Glutamatergic neuron (in vitro differentiated cells): ENCODE data around the gene TGFBI. TPM values are rescaled to one million over a fixed set of nuclear protein-coding genes. Genes with fewer than 3 reads are reported as not detected.

Experiments
- DNase-seq: peaks from one replicate; pipeline ENCODE4 v3.0.0; 2022
- H3K27ac Mint-ChIP-seq: one replicate; pipeline ENCODE4 v1.8.0; 2020; ENCODE audit warnings: mild to moderate bottlenecking, mixed read lengths, inconsistent platforms; ENCODE audit not compliant: unreplicated experiment
- H3K27me3 Mint-ChIP-seq: one replicate; pipeline ENCODE4 v1.8.0; 2020; ENCODE audit warnings: mild to moderate bottlenecking, moderate library complexity, mixed read lengths, inconsistent platforms; ENCODE audit not compliant: unreplicated experiment
- H3K36me3 Mint-ChIP-seq: one replicate; pipeline ENCODE4 v1.8.0; 2020; ENCODE audit warnings: mild to moderate bottlenecking, mixed read lengths, inconsistent platforms; ENCODE audit not compliant: unreplicated experiment
- H3K4me1 Mint-ChIP-seq: one replicate; pipeline ENCODE4 v1.8.0; 2020; ENCODE audit warnings: mild to moderate bottlenecking, low read depth, mixed read lengths, inconsistent platforms; ENCODE audit not compliant: unreplicated experiment
- H3K4me3 Mint-ChIP-seq: one replicate; pipeline ENCODE4 v1.8.0; 2020; ENCODE audit warnings: mild to moderate bottlenecking, mixed read lengths, inconsistent platforms; ENCODE audit not compliant: unreplicated experiment
- H3K9me3 Mint-ChIP-seq: one replicate; pipeline ENCODE4 v1.8.0; 2020; ENCODE audit warnings: mild to moderate bottlenecking, moderate library complexity, mixed read lengths, inconsistent platforms; ENCODE audit not compliant: unreplicated experiment
- total RNA-seq: library from RNA; stranded (reverse); fragmentation: NEBNext Ultra II Directional; extraction: Animal tissue kit (Norgen Biotek cat#: 25700); gene quantifications from one replicate; pipeline ENCODE4 v1.2.1, GENCODE V29; 2021; ENCODE audit not compliant: unreplicated experiment
- TF ChIP-seq, protein P1 (sequence below): fragments of 200-600 bp; sonication (generic); IDR thresholded peaks from one replicate; pipeline ENCODE4 v1.5.0; 2021; ENCODE audit not compliant: partially characterized antibody, unreplicated experiment

The TGFBI gene
- total RNA-seq, 1 donor from 2014 or later: 2.3 TPM

DNA sequence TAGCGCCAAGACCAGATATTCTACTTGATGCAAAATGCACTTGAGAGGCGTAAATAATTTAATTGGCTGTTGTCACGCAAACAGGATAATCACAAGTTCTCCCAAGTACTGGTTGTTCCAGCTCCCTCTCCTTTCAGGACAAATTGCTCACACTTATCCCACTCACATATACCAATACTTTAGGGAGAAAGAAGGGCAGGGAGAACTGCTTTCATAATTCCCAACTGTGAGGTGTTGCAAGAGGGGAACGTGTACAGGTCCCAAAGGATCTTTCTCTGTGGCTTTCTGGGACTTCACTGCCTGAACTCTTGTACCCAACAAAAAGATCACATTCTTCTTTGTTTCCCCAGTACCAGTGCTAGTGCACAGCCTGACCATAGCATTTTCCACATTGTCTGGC is 21.5 kb upstream of the TGFBI start:
- no peak for DNase-seq
- Mint-ChIP-seq H3K36me3 (no peaks in the 10 kb centered on the region), H3K4me3 (no peak overlapping the region), H3K4me1 (no peaks in the 10 kb centered on the region), H3K27ac (no peak overlapping the region), H3K9me3 (no peaks in the 10 kb centered on the region), H3K27me3 (no peaks in the 10 kb centered on the region)
- TF ChIP-seq, protein P1, sequence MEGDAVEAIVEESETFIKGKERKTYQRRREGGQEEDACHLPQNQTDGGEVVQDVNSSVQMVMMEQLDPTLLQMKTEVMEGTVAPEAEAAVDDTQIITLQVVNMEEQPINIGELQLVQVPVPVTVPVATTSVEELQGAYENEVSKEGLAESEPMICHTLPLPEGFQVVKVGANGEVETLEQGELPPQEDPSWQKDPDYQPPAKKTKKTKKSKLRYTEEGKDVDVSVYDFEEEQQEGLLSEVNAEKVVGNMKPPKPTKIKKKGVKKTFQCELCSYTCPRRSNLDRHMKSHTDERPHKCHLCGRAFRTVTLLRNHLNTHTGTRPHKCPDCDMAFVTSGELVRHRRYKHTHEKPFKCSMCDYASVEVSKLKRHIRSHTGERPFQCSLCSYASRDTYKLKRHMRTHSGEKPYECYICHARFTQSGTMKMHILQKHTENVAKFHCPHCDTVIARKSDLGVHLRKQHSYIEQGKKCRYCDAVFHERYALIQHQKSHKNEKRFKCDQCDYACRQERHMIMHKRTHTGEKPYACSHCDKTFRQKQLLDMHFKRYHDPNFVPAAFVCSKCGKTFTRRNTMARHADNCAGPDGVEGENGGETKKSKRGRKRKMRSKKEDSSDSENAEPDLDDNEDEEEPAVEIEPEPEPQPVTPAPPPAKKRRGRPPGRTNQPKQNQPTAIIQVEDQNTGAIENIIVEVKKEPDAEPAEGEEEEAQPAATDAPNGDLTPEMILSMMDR: no peak

DNA sequence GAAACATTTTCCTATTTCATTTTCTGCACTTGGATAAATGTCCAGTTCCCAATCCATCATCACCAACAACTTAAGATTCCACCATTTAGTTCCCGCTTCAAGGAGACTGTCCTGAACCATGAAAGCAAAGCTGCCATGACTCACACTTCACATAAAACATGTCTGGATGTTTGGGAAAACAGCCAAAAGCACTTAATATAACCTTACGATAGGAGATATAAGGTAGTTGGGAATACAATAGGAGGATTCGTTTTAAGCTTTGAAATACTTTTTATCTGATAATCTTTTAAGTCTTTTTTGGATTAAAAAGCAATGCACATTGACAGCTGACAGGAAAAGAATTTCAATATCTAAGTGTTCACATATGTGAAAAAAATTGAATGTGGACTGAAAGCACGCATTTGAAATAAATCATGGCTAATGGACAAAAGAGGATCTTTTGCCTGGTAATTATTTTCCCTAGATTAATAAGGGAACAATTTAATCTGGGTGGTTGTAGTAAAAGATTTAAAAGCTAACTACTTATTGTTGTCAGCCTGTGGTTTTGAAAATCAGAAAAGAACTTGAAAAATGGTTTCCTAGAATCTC is 17.3 kb upstream of the TGFBI start:
- H3K36me3 Mint-ChIP-seq: no peaks in the 10 kb centered on the region
- H3K9me3 Mint-ChIP-seq: peaks cover 4% of the 10 kb centered on the region
- DNase-seq: no peak
- no peaks in the 10 kb centered on the region for H3K27me3 Mint-ChIP-seq
- no peak overlapping the region for H3K4me3 Mint-ChIP-seq
- H3K27ac Mint-ChIP-seq: no peak overlapping the region
- peaks cover 4% of the 10 kb centered on the region for H3K4me1 Mint-ChIP-seq
- TF ChIP-seq, protein P1: no peak

DNA sequence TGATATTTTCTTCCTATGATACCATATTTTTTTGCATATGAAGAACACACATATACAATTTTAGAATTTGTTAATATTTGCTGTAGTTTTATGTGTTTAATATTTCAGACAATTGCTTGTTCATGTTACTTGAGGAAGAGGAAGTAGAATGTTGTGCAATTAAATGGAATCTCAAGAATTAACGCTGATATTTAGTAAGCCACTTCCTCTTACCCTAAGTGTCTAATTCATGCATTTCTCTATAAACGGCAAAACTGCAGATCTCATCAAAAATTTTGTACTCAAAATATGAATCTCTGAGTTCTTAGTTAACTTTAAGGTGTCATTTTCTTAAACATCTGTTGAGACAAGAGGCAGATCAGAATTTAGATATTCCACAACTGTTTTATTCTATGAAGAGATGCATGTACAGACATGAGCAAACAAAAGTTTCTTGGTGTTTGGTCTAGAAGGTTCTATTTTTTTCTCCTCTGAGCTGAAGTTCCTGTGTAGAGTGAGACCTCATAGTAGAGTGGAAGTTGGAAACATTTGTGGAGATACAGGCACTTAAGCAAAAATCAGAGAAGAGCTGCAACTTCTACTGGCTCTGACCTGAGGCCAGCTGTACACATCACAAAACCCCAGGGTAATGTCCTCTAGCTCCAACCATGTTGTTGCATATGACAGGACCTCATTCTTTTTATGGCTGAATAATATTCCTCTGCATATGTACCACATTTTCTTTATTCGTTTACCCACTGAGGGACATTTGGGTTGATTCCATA is 16.6 kb upstream of the TGFBI start:
- Mint-ChIP-seq H3K27ac (no peak overlapping the region), H3K27me3 (no peaks in the 10 kb centered on the region), H3K9me3 (peaks cover 4% of the 10 kb centered on the region), H3K4me3 (no peak overlapping the region), H3K4me1 (peaks cover 4% of the 10 kb centered on the region), H3K36me3 (no peaks in the 10 kb centered on the region)
- TF ChIP-seq, protein P1: no peak
- DNase-seq: no peak

DNA sequence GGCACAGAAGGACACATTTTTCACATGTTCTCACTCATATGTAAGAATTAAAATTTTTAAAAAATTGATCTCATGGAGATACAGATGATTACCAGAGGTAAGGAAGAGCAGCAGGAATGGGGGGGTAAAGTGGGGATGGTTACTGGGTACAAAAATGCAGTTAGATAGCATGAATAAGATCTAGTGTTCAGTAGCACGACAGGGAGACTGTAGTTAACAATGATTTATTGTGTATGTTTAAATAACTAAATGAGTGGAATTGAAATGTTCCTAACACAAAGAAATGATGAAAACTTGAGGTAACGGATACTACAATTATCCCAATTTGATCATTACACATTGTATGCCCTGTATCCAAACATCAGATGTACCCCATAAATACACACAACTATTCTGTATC is 15.2 kb upstream of the TGFBI start:
- no peak for DNase-seq
- no peaks in the 10 kb centered on the region for H3K27me3 Mint-ChIP-seq
- peaks cover 4% of the 10 kb centered on the region for H3K9me3 Mint-ChIP-seq
- no peaks in the 10 kb centered on the region for H3K36me3 Mint-ChIP-seq
- H3K27ac Mint-ChIP-seq: no peak overlapping the region
- TF ChIP-seq, protein P1: no peak
- H3K4me3 Mint-ChIP-seq: no peak overlapping the region
- H3K4me1 Mint-ChIP-seq: peaks cover 4% of the 10 kb centered on the region
